Measurements from ENCODE around the gene HRAS.

DNA sequence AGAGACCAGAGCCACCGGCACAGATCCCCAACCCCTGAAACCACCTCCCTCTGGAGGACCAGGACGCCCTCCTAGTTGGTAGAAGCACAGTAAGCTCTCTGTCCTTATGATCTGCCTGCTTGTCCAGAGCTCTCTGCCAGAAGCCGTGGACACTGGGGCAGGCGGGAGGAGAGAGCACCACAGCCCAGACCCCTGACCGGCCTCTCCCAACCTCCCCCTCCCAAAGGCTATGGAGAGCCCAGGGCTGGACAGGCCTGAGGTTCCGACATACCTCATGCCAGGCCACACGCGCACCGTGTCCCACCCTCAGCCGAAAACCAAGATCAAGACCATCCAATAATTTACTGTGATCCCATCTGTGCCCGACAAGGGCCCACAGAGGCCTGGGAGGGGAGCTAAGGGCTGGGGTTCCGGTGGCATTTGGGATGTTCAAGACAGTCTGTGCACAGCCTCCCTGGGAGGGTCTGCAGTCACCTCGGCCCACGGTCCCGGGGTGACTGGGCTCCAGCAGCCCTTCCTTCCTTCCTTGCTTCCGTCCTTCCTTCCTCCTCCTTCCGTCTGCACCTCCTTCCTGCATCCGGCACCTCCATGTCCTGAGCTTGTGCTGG, 3.4 kb downstream of the HRAS start:
- TF ChIP-seq, protein P1, sequence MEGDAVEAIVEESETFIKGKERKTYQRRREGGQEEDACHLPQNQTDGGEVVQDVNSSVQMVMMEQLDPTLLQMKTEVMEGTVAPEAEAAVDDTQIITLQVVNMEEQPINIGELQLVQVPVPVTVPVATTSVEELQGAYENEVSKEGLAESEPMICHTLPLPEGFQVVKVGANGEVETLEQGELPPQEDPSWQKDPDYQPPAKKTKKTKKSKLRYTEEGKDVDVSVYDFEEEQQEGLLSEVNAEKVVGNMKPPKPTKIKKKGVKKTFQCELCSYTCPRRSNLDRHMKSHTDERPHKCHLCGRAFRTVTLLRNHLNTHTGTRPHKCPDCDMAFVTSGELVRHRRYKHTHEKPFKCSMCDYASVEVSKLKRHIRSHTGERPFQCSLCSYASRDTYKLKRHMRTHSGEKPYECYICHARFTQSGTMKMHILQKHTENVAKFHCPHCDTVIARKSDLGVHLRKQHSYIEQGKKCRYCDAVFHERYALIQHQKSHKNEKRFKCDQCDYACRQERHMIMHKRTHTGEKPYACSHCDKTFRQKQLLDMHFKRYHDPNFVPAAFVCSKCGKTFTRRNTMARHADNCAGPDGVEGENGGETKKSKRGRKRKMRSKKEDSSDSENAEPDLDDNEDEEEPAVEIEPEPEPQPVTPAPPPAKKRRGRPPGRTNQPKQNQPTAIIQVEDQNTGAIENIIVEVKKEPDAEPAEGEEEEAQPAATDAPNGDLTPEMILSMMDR (IDR thresholded peaks at IDR 0.05): no peak
- no peak for TF ChIP-seq POLR2AphosphoS5 (IDR thresholded peaks at IDR 0.05)

Data from upper lobe of left lung (tissue), 4 donors.